Astrocyte of the cerebellum (primary cell): ENCODE data around the gene NPB.

ENCODE experiments used
- DNase-seq: peaks from one replicate; pipeline ENCODE4 v3.0.0-alpha.2; 2011; ENCODE audit warnings: low read depth
- H3K4me3 ChIP-seq: 2 replicates; pipeline ENCODE4 v1.5.1; 2011; ENCODE audit warnings: mild to moderate bottlenecking, low read depth, low read length, moderate library complexity
- CTCF ChIP-seq: IDR thresholded peaks from 2 replicates; pipeline ENCODE4 v1.5.1; 2012; ENCODE audit warnings: low read length, low read depth, moderate library complexity, mild to moderate bottlenecking; ENCODE audit errors: missing control alignments
- in situ Hi-C: cut with HindIII; loops from 2 replicates; pipeline ENCODE4 v1.10.0; 2017; ENCODE audit warnings: low sequenced_read_pairs

Gene NPB

GRCh38 chr17:81884968-81885367, 17.1 kb upstream of the NPB start:
- no peak overlapping the region for H3K4me3 ChIP-seq
- in situ Hi-C loops = no loop called here
- DNase-seq = no peak

DNA sequence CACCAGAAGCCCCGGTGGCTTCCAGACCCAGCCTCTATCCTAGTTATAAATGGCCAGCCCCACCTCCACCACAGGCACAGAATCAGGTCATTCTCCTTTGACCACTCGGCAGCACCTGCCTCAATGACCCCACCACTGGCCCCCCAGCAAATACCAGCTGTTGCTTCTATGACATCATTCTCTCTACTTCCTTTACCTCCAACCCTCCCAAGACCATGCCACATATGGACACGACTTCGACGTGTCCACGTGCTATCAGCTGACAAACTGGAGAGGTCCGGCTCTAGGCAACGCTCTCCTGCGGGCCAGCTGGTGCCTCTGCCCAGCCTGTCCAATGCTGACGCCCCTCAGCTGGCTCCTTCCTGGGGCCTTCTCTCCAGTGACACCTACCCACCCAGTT, 16.6 kb upstream of the NPB start:
- no peak for DNase-seq
- TF ChIP-seq CTCF = no peak
- in situ Hi-C loops = no loop called here
- no peak overlapping the region for H3K4me3 ChIP-seq

More at GRCh38 chr17:81884968-81885367, 17.1 kb upstream of the NPB start:
- TF ChIP-seq CTCF = no peak

DNA sequence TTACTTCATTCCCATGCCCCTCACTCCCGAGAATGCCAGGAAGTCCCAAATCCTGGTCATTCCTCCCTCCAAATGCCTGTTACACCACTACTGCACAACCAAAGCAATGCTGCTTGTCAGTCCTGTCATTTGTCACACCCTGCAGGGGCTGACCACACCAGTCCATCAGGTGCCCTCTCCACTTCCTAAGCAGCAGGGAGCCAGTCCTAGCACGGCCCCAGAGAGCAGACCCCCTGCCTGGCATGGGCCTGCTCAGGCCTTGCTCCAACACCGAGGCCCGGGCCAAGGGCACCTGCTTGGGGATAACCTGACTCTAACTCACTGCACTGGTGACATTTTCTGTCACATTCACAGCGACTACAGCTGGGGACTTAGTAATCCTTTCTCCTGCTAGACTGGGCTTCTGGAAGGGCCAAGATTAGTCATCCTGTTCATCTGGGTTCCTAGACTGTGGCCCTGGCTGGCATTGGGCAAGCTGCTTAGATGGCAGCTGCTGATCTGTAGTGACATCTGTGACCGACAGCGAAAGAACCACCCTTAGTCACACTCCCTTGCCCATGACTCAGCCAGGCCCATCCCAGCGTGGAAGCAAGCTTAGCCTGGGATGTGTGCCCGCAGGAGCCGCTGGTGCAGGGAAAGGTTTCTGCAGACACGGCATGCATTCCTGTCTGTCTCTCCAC, 16.0 kb upstream of the NPB start:
- in situ Hi-C loops = no loop called here
- DNase-seq = no peak
- TF ChIP-seq CTCF = no peak

DNA sequence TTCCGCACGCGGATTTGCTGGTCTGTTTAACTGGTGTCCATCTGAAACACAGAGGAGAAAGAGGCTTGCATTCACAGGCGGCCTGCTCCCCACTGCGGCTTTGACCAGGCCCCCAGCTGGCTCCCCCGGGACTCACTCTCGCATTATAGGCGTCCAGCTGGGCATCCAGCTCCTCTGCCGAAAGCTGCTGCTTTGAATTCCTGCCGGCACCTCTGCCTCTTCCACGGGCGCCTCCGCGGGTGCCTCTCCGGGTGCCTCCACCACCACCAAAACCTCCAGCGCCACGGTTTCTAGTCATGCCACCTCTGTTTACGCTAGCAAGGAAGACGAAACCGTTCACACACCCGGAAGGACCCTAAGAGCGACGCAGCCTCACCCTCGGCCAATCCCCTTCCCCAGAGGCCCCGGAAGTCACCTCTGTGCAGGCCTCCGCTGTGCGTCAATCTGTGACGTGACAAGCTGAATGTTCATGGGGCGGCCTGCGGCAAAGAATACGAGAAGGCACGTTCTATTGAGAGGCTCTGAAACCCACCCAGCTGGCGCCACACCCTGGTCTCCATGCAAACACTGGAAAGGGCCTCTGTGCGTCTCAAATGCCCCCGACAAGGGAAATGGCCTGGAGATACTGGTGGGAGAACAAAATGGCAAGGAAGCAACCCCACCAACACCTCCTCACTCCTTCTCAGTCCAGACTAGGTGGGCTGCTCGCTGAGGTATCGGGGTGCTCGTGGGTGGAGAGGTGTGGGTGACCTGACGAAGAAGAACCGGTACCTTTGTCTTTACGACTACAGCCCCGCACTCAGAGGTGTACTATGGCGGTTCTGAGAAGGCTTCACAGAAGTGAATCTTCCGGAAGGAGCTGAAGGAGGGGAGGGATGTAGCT, 13.7 kb upstream of the NPB start:
- DNase-seq = no peak
- no peak for TF ChIP-seq CTCF
- no peak overlapping the region for H3K4me3 ChIP-seq
- in situ Hi-C loops = no loop called here

More for the DNA sequence above, 16.0 kb upstream of the NPB start:
- no peak overlapping the region for H3K4me3 ChIP-seq

DNA sequence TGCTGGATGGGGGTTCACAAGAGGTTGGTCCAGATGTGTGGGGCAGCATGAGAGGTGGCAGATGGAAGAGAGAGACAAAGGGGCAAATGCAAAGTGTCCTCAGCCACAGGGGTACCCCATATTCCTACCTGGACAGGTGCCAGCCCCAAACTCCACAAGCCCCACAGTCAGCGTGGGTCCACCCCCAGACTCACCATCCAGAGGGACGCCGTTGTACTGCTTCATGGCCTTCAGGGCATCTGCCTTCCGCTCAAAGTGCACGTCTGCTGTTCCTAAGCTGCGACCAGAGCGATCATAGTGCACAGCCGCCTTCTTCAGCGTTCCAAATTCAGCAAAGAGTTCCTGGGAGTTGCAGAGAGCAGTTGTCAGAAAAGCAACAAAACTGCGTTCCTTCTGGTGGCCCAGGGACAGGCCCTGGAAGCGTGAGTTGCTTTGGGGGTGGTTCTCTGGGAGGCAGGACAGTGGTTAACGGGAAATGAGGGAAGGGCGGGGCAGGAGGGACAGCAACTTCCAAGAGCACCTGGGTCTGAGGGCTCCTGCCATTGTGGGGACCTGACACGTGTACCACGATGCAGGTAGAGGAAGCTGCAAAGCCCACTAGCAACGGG, 12.9 kb upstream of the NPB start:
- TF ChIP-seq CTCF = no peak

DNA sequence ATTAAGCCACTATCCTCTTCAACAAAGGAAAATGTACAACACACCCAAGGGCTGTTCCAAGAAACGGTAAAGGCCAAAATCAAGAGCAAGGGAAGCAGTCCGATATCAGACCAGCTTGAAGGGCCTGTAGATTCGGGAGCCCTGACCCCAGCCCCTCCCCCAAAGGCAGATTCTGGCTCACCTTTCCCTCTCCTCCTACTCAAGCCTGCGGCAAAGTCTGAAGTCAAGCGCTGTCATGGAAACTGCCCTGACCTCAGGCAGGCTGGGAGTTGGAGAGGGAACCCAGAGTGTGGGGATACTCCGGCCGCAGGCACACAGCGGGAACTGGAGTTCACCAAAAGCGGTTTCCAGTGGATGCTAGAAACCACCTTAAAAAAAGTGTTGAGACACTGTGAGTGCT, 12.4 kb upstream of the NPB start:
- peak overlapping the region; percentile 79 for H3K4me3 ChIP-seq
- TF ChIP-seq CTCF = no peak
- no peak for DNase-seq
- in situ Hi-C loops = no loop called here

More for the DNA sequence above, 12.9 kb upstream of the NPB start:
- in situ Hi-C loops = no loop called here
- H3K4me3 ChIP-seq = no peak overlapping the region
- no peak for DNase-seq
